HG02763 (cell line): ENCODE results near the gene RAVER2.
"Not testable (repeated sequence)": the region's sequence is repeated elsewhere in the genome, so short reads cannot be mapped to it uniquely, and the experiment has no call there.

Experiments
- ATAC-seq: cut with Tn5 transposase; IDR thresholded peaks from one replicate; pipeline ENCODE4 v1.9.1; 2021; ENCODE audit warnings: mild to moderate bottlenecking, moderate library complexity; ENCODE audit not compliant: unreplicated experiment

The RAVER2 gene

GRCh38 chr1:64748222-64748621 lies 3.3 kb downstream of the RAVER2 start:
- ATAC-seq, result no peak

GRCh38 chr1:64748706-64749105 lies 3.8 kb downstream of the RAVER2 start:
- no peak for ATAC-seq

GRCh38 chr1:64750092-64750491 lies 5.2 kb downstream of the RAVER2 start:
- ATAC-seq, result no peak

GRCh38 chr1:64750875-64751274 lies 6.0 kb downstream of the RAVER2 start:
- no peak for ATAC-seq

- ATAC-seq, result no peak
Measured at GRCh38 chr1:64754173-64754572, 9.3 kb downstream of the RAVER2 start.

- no peak for ATAC-seq
Measured at GRCh38 chr1:64755361-64755760, 10.5 kb downstream of the RAVER2 start.

GRCh38 chr1:64756770-64757169 lies 11.9 kb downstream of the RAVER2 start:
- no peak for ATAC-seq

- ATAC-seq, result no peak
Measured at GRCh38 chr1:64757213-64757612, 12.3 kb downstream of the RAVER2 start.

- no peak for ATAC-seq
Measured at GRCh38 chr1:64758233-64758632, 13.4 kb downstream of the RAVER2 start.

- no peak for ATAC-seq
Measured at GRCh38 chr1:64759968-64760367, 15.1 kb downstream of the RAVER2 start.

GRCh38 chr1:64765012-64765411 lies 20.1 kb downstream of the RAVER2 start:
- ATAC-seq, result no peak

GRCh38 chr1:64765826-64766225 lies 21.0 kb downstream of the RAVER2 start:
- ATAC-seq, result no peak

GRCh38 chr1:64766429-64766828 lies 21.6 kb downstream of the RAVER2 start:
- ATAC-seq, result no peak

GRCh38 chr1:64769482-64769881 lies 24.6 kb downstream of the RAVER2 start:
- ATAC-seq, result no peak

- ATAC-seq, result no peak
Measured at GRCh38 chr1:64769971-64770370, 25.1 kb downstream of the RAVER2 start.

- not testable (repeated sequence) for ATAC-seq
Measured at GRCh38 chr1:64773306-64773705, 28.4 kb downstream of the RAVER2 start.

GRCh38 chr1:64775113-64775512 lies 30.2 kb downstream of the RAVER2 start:
- ATAC-seq, result no peak

- not testable (repeated sequence) for ATAC-seq
Measured at GRCh38 chr1:64782044-64782443, 37.2 kb downstream of the RAVER2 start.

- not testable (repeated sequence) for ATAC-seq
Measured at GRCh38 chr1:64782848-64783247, 38.0 kb downstream of the RAVER2 start.

- no peak for ATAC-seq
Measured at GRCh38 chr1:64790832-64791487, 46.1 kb downstream of the RAVER2 start.

GRCh38 chr1:64798872-64799271 lies 54.0 kb downstream of the RAVER2 start:
- ATAC-seq, result no peak

- no peak for ATAC-seq
Measured at GRCh38 chr1:64801851-64802523, 57.1 kb downstream of the RAVER2 start.

- ATAC-seq, result no peak
Measured at GRCh38 chr1:64809309-64809708, 64.4 kb downstream of the RAVER2 start.
